Measurements from ENCODE around the gene EPS15. TPM values are rescaled to one million over a fixed set of nuclear protein-coding genes. Genes with fewer than 3 reads are reported as not detected.
A peak's percentile ranks its signal among the peaks of the same experiment; 100 is the strongest.

The EPS15 gene
- total RNA-seq, 8 experiments from 2014 or later, result 35.2 to 230 (median 119) TPM

- H3K4me1 ChIP-seq (replicated peaks in 1 of 2), result peaks cover 0 to under 1% of the 10 kb centered on the region in 2 donors
- ATAC-seq (replicated peaks in 6 of 8), result no peak
- H3K27ac ChIP-seq, result no peak overlapping the region
- no peak overlapping the region for H3K4me3 ChIP-seq
- WGBS, 10 experiments, result 80 to 100% (median 94%) methylated on average over 1 to 3 of the region's 3 CpGs; no CpG with 5 or more reads in 1 of the 10 experiments
- in situ Hi-C loops (cut with MboI; ENCODE audit: low pct_unique_long_range_greater_than_20kb in 2 of 9, low sequenced_read_pairs in 9 of 9, unreplicated experiment in 9 of 9), result loop anchor here in 1 of 9 experiments (25.0 kb wide), 1 partner anchor 187 kb away; no protein-coding TSS in a partner anchor
Observed at GRCh38 chr1:51349862-51350261, 169.2 kb downstream of the EPS15 start.

- in situ Hi-C loops (cut with MboI; ENCODE audit: low pct_unique_long_range_greater_than_20kb in 2 of 9, low sequenced_read_pairs in 9 of 9, unreplicated experiment in 9 of 9), result loop anchor here in 1 of 9 experiments (25.0 kb wide), 1 partner anchor 189 kb away; no protein-coding TSS in a partner anchor
- no peak for ATAC-seq (replicated peaks in 6 of 8)
- Histone ChIP-seq H3K4me1 (replicated peaks in 1 of 2) (peaks cover 0 to 3% of the 10 kb centered on the region in 2 donors), H3K4me3 (no peak overlapping the region), H3K27ac (no peak overlapping the region)
Observed at GRCh38 chr1:51348147-51348527, 170.9 kb downstream of the EPS15 start.

GRCh38 chr1:51347398-51348146 is 171.5 kb downstream of the EPS15 start:
- in situ Hi-C loops (cut with MboI; ENCODE audit: low pct_unique_long_range_greater_than_20kb in 2 of 9, low sequenced_read_pairs in 9 of 9, unreplicated experiment in 9 of 9), result loop anchor here in 1 of 9 experiments (25.0 kb wide), 1 partner anchor 190 kb away; no protein-coding TSS in a partner anchor
- WGBS, 10 experiments, result 70 to 93% (median 85%) methylated on average over 2 to 6 of the region's 6 CpGs; no CpG with 5 or more reads in 1 of the 10 experiments
- no peak for ATAC-seq (replicated peaks in 6 of 8)
- Histone ChIP-seq H3K27ac (no peak overlapping the region), H3K4me1 (replicated peaks in 1 of 2) (peaks cover 0 to 3% of the 10 kb centered on the region in 2 donors), H3K4me3 (no peak overlapping the region)

GRCh38 chr1:51346086-51346942 is 172.8 kb downstream of the EPS15 start:
- Histone ChIP-seq H3K4me1 (replicated peaks in 1 of 2) (peaks cover 0 to 3% of the 10 kb centered on the region in 2 donors), H3K27ac (no peak overlapping the region), H3K4me3 (no peak overlapping the region)
- in situ Hi-C loops (cut with MboI; ENCODE audit: low pct_unique_long_range_greater_than_20kb in 2 of 9, low sequenced_read_pairs in 9 of 9, unreplicated experiment in 9 of 9), result loop anchor here in 1 of 9 experiments (25.0 kb wide), 1 partner anchor 191 kb away; no protein-coding TSS in a partner anchor
- 63 to 100% (median 86%) methylated on average over 2 to 7 of the region's 7 CpGs; no CpG with 5 or more reads in 1 of the 10 experiments for WGBS, 10 experiments
- no peak for ATAC-seq (replicated peaks in 6 of 8)

- Histone ChIP-seq H3K27ac (no peak overlapping the region), H3K4me1 (replicated peaks in 1 of 2) (peaks cover 0 to 3% of the 10 kb centered on the region in 2 donors), H3K4me3 (no peak overlapping the region)
- in situ Hi-C loops (cut with MboI; ENCODE audit: low pct_unique_long_range_greater_than_20kb in 2 of 9, low sequenced_read_pairs in 9 of 9, unreplicated experiment in 9 of 9), result loop anchor here in 1 of 9 experiments (25.0 kb wide), 1 partner anchor 192 kb away; no protein-coding TSS in a partner anchor
- peak in 6 of 8 experiments; percentile 3 to 26 (median 21) for ATAC-seq (replicated peaks in 6 of 8)
- 74 to 87% (median 79%) methylated on average over 1 to 8 of the region's 15 CpGs; no CpG with 5 or more reads in 6 of the 10 experiments for WGBS, 10 experiments
Observed at GRCh38 chr1:51345300-51345687, 173.8 kb downstream of the EPS15 start.

- in situ Hi-C loops (cut with MboI; ENCODE audit: low pct_unique_long_range_greater_than_20kb in 2 of 9, low sequenced_read_pairs in 9 of 9, unreplicated experiment in 9 of 9), result loop anchor here in 1 of 9 experiments (25.0 kb wide), 1 partner anchor 193 kb away; no protein-coding TSS in a partner anchor
- H3K4me1 ChIP-seq (replicated peaks in 1 of 2), result peaks cover 0 to 3% of the 10 kb centered on the region in 2 donors
- peak overlapping the region in 1 of 5 donors; percentile 14 for H3K4me3 ChIP-seq
- ATAC-seq (replicated peaks in 6 of 8), result peak; percentile 26 to 71 (median 53)
- 4 to 21% methylated on average over 4 to 12 of the region's 60 CpGs; no CpG with 5 or more reads in 8 of the 10 experiments for WGBS, 10 experiments
- H3K27ac ChIP-seq, result no peak overlapping the region
Observed at GRCh38 chr1:51344602-51345299, 174.3 kb downstream of the EPS15 start.

GRCh38 chr1:51344276-51344601 is 174.8 kb downstream of the EPS15 start:
- Histone ChIP-seq H3K4me1 (replicated peaks in 1 of 2) (peaks cover 0 to 3% of the 10 kb centered on the region in 2 donors), H3K27ac (no peak overlapping the region), H3K4me3 (no peak overlapping the region)
- 20 to 94% (median 77%) methylated on average over 1 to 6 of the region's 7 CpGs; no CpG with 5 or more reads in 5 of the 10 experiments for WGBS, 10 experiments
- ATAC-seq (replicated peaks in 6 of 8), result peak in 6 of 8 experiments; percentile 2 to 22 (median 5)
- in situ Hi-C loops (cut with MboI; ENCODE audit: low pct_unique_long_range_greater_than_20kb in 2 of 9, low sequenced_read_pairs in 9 of 9, unreplicated experiment in 9 of 9), result loop anchor here in 1 of 9 experiments (25.0 kb wide), 1 partner anchor 193 kb away; no protein-coding TSS in a partner anchor

- no peak for ATAC-seq (replicated peaks in 6 of 8)
- 93 to 100% (median 98%) methylated on average over 2 to 3 of the region's 3 CpGs; no CpG with 5 or more reads in 2 of the 10 experiments for WGBS, 10 experiments
- H3K4me3 ChIP-seq, result no peak overlapping the region
Observed at GRCh38 chr1:51343624-51344023, 175.4 kb downstream of the EPS15 start.

GRCh38 chr1:51342591-51343206 is 176.4 kb downstream of the EPS15 start:
- WGBS, 10 experiments, result 63 to 93% (median 72%) methylated on average over 2 to 9 of the region's 9 CpGs; no CpG with 5 or more reads in 3 of the 10 experiments
- no peak overlapping the region for H3K4me3 ChIP-seq
- no peak overlapping the region for H3K27ac ChIP-seq
- H3K4me1 ChIP-seq (replicated peaks in 1 of 2), result peaks cover 0 to 3% of the 10 kb centered on the region in 2 donors
- no peak for ATAC-seq (replicated peaks in 6 of 8)
- in situ Hi-C loops (cut with MboI; ENCODE audit: low pct_unique_long_range_greater_than_20kb in 2 of 9, low sequenced_read_pairs in 9 of 9, unreplicated experiment in 9 of 9), result loop anchor here in 1 of 9 experiments (25.0 kb wide), 1 partner anchor 195 kb away; no protein-coding TSS in a partner anchor

More at GRCh38 chr1:51343624-51344023, 175.4 kb downstream of the EPS15 start:
- peaks cover 0 to 3% of the 10 kb centered on the region in 2 donors for H3K4me1 ChIP-seq (replicated peaks in 1 of 2)
- in situ Hi-C loops (cut with MboI; ENCODE audit: low pct_unique_long_range_greater_than_20kb in 2 of 9, low sequenced_read_pairs in 9 of 9, unreplicated experiment in 9 of 9), result loop anchor here in 1 of 9 experiments (25.0 kb wide), 1 partner anchor 194 kb away; no protein-coding TSS in a partner anchor
- H3K27ac ChIP-seq, result no peak overlapping the region

GRCh38 chr1:51341876-51342496 is 177.1 kb downstream of the EPS15 start:
- no peak overlapping the region for H3K4me3 ChIP-seq
- H3K4me1 ChIP-seq (replicated peaks in 1 of 2), result peaks cover 0 to 3% of the 10 kb centered on the region in 2 donors
- in situ Hi-C loops (cut with MboI; ENCODE audit: low pct_unique_long_range_greater_than_20kb in 2 of 9, low sequenced_read_pairs in 9 of 9, unreplicated experiment in 9 of 9), result loop anchor here in 1 of 9 experiments (25.0 kb wide), 1 partner anchor 195 kb away; no protein-coding TSS in a partner anchor
- H3K27ac ChIP-seq, result no peak overlapping the region
- WGBS, 10 experiments, result 67 to 100% (median 83%) methylated on average over 1 to 4 of the region's 4 CpGs; no CpG with 5 or more reads in 3 of the 10 experiments
- ATAC-seq (replicated peaks in 6 of 8), result peak in 6 of 8 experiments; percentile 25 to 71 (median 32)

- no peak overlapping the region for H3K27ac ChIP-seq
- H3K4me3 ChIP-seq, result no peak overlapping the region
- WGBS, 10 experiments, result 75 to 100% (median 93%) methylated on average over 2 to 5 of the region's 6 CpGs; no CpG with 5 or more reads in 5 of the 10 experiments
- peaks cover 0 to 3% of the 10 kb centered on the region in 2 donors for H3K4me1 ChIP-seq (replicated peaks in 1 of 2)
- peak in 1 of 8 experiments; percentile 10 for ATAC-seq (replicated peaks in 6 of 8)
- in situ Hi-C loops (cut with MboI; ENCODE audit: low pct_unique_long_range_greater_than_20kb in 2 of 9, low sequenced_read_pairs in 9 of 9, unreplicated experiment in 9 of 9), result loop anchor here in 1 of 9 experiments (25.0 kb wide), 1 partner anchor 197 kb away; no protein-coding TSS in a partner anchor
Observed at GRCh38 chr1:51340380-51340779, 178.7 kb downstream of the EPS15 start.

Data from motor neuron (in vitro differentiated cells).